Mucosa of rectum (tissue), 2 donors: Measurements from ENCODE around the gene HNF4A.
A peak's percentile ranks its signal among the peaks of the same experiment; 100 is the strongest.

Experiments used
- H3K27ac ChIP-seq, 2 donors: one replicate each; pipeline ENCODE4 v1.7.0; 2013; ENCODE audit warnings: inconsistent platforms in 2 of 2, low read depth in 2 of 2, low read length in 2 of 2
- H3K27me3 ChIP-seq, 2 donors: one replicate each; pipeline ENCODE4 v1.7.0; 2013; ENCODE audit warnings: low read length in 2 of 2; ENCODE audit not compliant: control insufficient read depth in 2 of 2, insufficient read depth in 2 of 2
- H3K36me3 ChIP-seq, 2 donors: one replicate each; pipeline ENCODE4 v1.7.0; 2013; ENCODE audit warnings: low read length in 2 of 2; ENCODE audit not compliant: control insufficient read depth in 2 of 2, insufficient read depth in 2 of 2
- H3K4me1 ChIP-seq, 2 donors: one replicate each; pipeline ENCODE4 v1.7.0; 2013; ENCODE audit warnings: low read length in 2 of 2, mild to moderate bottlenecking in 1 of 2; ENCODE audit not compliant: control insufficient read depth in 2 of 2, insufficient read depth in 2 of 2
- H3K4me3 ChIP-seq, 2 donors: one replicate each; pipeline ENCODE4 v1.7.0; 2013; ENCODE audit warnings: low read length in 2 of 2
- H3K9ac ChIP-seq, 2 donors: one replicate each; pipeline ENCODE4 v1.7.0; 2013; ENCODE audit warnings: low read length in 2 of 2, low read depth in 1 of 2, mild to moderate bottlenecking in 1 of 2
- H3K9me3 ChIP-seq, 2 donors: one replicate each; pipeline ENCODE4 v1.7.0; 2013; ENCODE audit warnings: low read length in 2 of 2; ENCODE audit not compliant: control insufficient read depth in 2 of 2
- donor health status: healthy.
- donor health status: Normal muscosa, but diverticular disease.

The HNF4A gene

DNA sequence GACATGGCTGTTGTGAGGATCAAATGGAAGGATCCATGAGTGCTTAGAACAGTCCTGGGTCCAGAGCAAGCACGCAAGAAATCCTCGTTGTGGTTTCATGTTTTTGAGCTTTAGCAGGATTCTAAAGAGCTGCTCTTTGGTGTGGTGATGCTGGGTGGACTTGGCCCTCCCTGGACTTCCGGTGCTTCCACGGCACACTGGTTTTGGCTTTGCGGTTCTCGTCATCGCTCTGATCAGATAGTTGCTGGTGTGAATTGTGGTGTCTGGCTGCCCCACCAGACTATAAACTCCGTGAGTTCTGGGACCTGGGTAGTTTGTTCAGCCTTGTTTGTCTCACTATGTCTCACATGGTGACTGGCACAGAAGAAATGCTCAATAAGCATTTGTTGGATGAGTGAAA, 3.3 kb downstream of the HNF4A start:
- Histone ChIP-seq H3K36me3 (no peaks in the 10 kb centered on the region), H3K9me3 (no peaks in the 10 kb centered on the region), H3K4me1 (peaks cover 16 to 24% of the 10 kb centered on the region in 2 donors), H3K4me3 (no peak overlapping the region), H3K9ac (no peak overlapping the region), H3K27ac (no peak overlapping the region), H3K27me3 (no peaks in the 10 kb centered on the region)

DNA sequence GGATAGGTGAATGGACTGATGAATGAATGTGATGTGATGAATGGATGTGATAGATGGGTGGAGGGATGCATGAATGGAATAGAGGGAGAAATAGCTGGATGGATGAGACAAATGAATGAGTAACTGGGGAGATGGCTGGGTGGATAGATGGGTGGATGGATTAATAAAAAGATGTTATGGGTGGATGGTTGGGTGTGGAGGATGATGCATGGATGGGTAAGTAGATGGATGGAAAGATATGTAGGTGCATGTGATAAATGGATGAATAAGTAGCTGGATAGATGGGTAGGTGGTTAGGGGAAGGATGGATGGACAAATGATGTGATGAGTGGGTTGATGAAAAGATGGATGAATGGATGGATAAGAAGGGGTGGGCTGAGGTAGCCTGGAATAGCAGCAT, 4.7 kb downstream of the HNF4A start:
- no peak overlapping the region for H3K27ac ChIP-seq
- peaks cover 16 to 24% of the 10 kb centered on the region in 2 donors for H3K4me1 ChIP-seq
- no peaks in the 10 kb centered on the region for H3K27me3 ChIP-seq
- no peak overlapping the region for H3K4me3 ChIP-seq
- H3K36me3 ChIP-seq = no peaks in the 10 kb centered on the region
- H3K9ac ChIP-seq = no peak overlapping the region
- H3K9me3 ChIP-seq = no peaks in the 10 kb centered on the region

DNA sequence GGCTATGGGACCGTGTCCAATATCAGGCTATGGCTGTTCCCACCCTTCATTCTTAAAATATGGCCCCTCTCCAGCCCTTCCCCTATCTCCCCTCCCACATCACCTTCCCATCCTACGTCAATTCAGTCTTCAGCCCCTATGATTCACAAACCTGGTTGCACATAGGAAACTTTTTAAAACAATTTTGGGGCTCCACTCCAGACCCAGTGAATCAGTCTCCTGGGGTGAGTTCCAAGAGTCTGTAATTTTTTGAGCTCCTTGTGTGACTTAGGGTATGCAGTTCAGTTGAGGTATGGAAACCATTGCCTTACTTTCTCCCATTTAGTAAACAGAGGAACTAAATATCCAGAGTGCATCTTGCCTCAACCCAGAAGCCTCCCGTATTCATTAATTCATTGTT, 5.5 kb downstream of the HNF4A start:
- H3K4me1 ChIP-seq = peaks cover 16 to 24% of the 10 kb centered on the region in 2 donors
- no peak overlapping the region for H3K27ac ChIP-seq
- no peaks in the 10 kb centered on the region for H3K36me3 ChIP-seq
- no peaks in the 10 kb centered on the region for H3K27me3 ChIP-seq
- H3K9ac ChIP-seq = no peak overlapping the region
- no peak overlapping the region for H3K4me3 ChIP-seq
- no peaks in the 10 kb centered on the region for H3K9me3 ChIP-seq

DNA sequence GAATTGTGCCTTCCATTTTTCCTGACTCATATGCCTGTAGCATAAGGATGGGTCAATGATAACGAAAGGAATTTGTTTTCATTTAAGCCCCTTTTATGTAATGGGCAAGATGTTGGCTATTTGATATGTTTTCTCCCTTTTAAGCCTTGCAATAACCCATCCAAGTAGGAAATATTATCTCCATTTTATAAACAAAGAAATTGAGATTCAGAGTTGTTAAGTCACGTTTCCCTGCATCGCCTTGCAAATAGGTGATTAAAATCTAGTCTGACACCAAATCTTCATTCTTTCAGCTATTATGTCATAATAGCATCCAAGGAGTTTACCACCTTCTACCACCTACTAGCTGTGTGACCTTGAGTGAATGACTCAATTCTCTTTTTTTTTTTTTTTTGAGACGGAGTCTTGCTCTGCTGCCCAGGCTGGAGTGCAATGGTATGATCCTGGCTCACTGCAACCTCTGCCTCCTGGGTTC, 7.0 kb downstream of the HNF4A start:
- peaks cover 9 to 17% of the 10 kb centered on the region in 2 donors for H3K4me1 ChIP-seq
- no peaks in the 10 kb centered on the region for H3K36me3 ChIP-seq
- no peak overlapping the region for H3K9ac ChIP-seq
- no peak overlapping the region for H3K4me3 ChIP-seq
- no peaks in the 10 kb centered on the region for H3K9me3 ChIP-seq
- no peaks in the 10 kb centered on the region for H3K27me3 ChIP-seq
- H3K27ac ChIP-seq = no peak overlapping the region

DNA sequence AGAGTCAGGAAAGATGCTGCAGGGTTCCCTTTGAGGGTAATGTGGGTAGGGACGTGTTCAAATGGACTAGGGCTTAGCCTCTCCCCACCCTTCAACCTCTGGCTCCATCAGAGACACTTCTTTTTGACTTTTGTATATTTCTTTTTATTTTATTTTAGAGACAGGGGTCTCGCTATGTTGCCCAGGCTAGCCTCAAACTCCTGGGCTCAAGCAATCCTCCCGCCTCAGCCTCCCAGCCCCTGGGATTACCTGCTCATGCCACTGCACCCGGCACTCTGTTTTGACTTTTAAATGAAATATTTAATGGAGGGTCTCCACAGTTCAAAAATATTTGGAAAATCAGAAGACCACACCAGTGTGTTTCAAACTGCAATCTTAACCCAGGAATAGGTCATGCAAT, 8.6 kb downstream of the HNF4A start:
- Histone ChIP-seq H3K27me3 (no peaks in the 10 kb centered on the region), H3K4me3 (no peak overlapping the region), H3K36me3 (no peaks in the 10 kb centered on the region), H3K27ac (no peak overlapping the region), H3K9me3 (no peaks in the 10 kb centered on the region), H3K9ac (no peak overlapping the region), H3K4me1 (peaks cover 0 to 4% of the 10 kb centered on the region in 2 donors)

DNA sequence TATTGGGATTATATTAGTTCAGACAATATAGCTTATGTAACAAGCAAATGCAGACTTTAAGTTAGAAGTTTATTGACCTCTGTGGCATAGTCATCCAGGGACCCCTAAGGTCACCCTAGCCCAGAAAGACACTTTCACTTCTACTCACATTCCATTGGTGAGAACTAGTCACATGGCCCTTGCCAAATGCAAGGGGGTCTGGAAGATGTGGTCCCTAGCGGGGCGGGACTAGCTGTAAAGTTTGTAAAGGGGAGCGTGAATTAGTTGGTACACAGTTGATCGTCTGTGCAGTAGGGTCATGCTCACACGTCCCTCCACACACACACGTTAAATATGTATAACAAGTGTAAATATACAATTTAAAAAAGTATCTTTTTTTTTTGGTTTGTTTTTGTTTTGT, 9.3 kb downstream of the HNF4A start:
- Histone ChIP-seq H3K9ac (no peak overlapping the region), H3K36me3 (no peaks in the 10 kb centered on the region), H3K4me3 (no peak overlapping the region), H3K27ac (no peak overlapping the region), H3K4me1 (peaks cover 4 to 7% of the 10 kb centered on the region in 2 donors), H3K27me3 (no peaks in the 10 kb centered on the region), H3K9me3 (no peaks in the 10 kb centered on the region)

DNA sequence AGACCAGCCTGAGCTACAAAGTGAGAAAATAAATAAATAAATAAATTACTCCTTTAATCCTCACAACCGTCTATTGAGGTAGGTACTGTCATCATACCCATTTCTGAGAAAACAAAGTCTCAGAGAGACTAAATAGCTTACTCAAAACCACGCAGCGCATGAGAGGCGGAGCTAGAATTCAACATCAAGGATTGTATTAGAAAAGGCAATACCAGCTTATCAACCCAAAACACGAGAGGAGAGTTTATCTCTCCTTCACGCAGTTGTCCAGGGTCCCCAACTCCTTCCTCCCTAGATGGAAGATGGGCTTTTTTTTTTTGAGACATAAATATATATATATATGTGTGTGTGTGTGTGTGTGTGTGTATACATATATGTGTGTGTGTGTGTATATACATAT, 12.2 kb downstream of the HNF4A start:
- Histone ChIP-seq H3K4me1 (peaks cover 17 to 32% of the 10 kb centered on the region in 2 donors), H3K9me3 (no peaks in the 10 kb centered on the region), H3K27me3 (no peaks in the 10 kb centered on the region), H3K27ac (no peak overlapping the region), H3K36me3 (no peaks in the 10 kb centered on the region), H3K4me3 (no peak overlapping the region), H3K9ac (no peak overlapping the region)

DNA sequence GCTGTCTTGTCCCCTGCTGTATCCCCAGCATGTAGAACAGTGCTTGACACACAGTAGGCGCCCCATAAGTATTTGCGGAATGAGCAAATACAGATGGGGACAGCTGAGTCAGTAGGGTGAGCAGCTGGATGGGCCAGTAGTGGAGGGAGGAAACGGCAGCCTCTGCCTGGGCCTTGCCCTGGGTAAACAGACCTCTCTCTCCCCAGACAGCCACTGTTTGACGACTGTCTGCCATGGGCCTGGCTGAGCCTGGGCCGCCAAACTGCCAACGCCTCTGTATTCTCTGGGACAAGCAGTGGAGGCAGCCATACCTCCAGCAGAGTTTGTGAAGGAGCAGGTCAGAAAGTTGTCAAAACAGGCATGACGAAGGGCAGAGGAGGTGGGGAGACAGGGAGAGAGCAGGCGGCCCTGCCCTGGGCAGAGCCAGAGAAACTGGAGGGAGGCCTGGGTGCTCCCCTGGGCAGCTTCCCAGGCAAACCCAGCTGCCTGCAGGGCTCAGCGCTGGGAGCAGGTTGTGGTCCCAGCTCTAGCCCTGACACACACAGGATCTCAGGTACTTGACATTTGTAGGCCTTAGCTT, 15.2 kb downstream of the HNF4A start:
- Histone ChIP-seq H3K9ac (peak overlapping the region; percentile 63 to 69), H3K9me3 (no peaks in the 10 kb centered on the region), H3K27me3 (no peaks in the 10 kb centered on the region), H3K4me3 (peak overlapping the region in 1 of 2 donors; percentile 15), H3K36me3 (no peaks in the 10 kb centered on the region), H3K4me1 (peaks cover 17 to 32% of the 10 kb centered on the region in 2 donors), H3K27ac (peak overlapping the region; percentile 83 to 90)

DNA sequence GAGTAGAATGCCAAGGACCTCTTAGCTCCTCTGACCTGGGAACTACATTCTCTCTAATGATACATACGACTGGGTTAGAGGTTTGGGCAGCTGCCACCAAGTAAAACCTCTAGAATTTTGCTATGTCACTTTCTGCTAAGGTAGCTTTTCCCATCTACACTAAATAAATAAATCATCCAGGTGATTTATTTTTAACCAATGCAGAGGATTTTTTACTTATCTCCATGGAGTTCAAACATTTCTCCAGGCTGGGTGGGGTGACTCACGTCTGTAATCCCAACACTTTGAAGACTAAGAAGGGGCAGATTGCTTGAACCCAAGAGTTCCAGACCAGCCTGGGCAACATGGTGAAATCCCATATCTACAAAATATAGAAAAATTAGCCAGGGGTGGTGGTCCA, 27.1 kb downstream of the HNF4A start:
- H3K27ac ChIP-seq = no peak overlapping the region
- no peaks in the 10 kb centered on the region for H3K9me3 ChIP-seq
- no peak overlapping the region for H3K9ac ChIP-seq
- H3K4me3 ChIP-seq = no peak overlapping the region
- H3K27me3 ChIP-seq = no peaks in the 10 kb centered on the region
- H3K4me1 ChIP-seq = peaks cover 2 to 7% of the 10 kb centered on the region in 2 donors
- no peaks in the 10 kb centered on the region for H3K36me3 ChIP-seq

DNA sequence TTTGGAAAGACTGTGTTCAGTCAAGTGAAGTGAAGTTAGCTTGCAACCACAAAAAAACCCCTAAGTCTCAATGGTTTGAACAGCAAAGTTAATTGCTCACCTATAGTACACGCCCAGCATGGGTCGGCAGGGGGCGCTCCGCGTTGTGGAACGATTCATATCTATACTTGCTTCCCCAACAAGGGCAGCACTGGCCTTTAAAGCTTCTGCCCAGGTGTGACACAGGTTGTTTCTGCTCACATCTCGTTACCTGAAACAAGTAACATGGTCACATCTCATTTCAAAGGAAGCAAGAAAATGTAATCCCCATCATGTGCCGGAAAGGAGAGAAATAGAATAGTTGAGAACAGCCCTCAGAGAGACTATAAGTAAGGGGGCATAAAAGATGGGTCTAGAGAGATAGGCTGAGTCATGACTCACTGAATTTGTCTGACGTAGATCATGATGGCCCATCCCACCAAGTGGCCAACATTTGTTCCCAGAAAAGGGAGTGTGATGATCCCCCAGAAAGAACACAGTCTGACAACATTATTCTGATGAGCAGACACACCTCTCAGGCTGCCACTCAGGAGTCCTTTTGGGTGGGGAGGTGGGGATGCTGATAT, 29.0 kb downstream of the HNF4A start:
- no peak overlapping the region for H3K4me3 ChIP-seq
- peaks cover 7 to 22% of the 10 kb centered on the region in 2 donors for H3K4me1 ChIP-seq
- H3K36me3 ChIP-seq = peaks cover 0 to 3% of the 10 kb centered on the region in 2 donors
- H3K27me3 ChIP-seq = no peaks in the 10 kb centered on the region
- H3K27ac ChIP-seq = no peak overlapping the region
- H3K9ac ChIP-seq = peak overlapping the region; percentile 2 to 47
- H3K9me3 ChIP-seq = no peaks in the 10 kb centered on the region
